DND-41 (cell line): ENCODE data around the gene CHID1.

ENCODE experiments used
- CTCF ChIP-seq: IDR thresholded peaks from 2 replicates; pipeline ENCODE4 v1.5.1; 2012; ENCODE audit warnings: borderline replicate concordance, low read length, moderate library complexity, mild to moderate bottlenecking; ENCODE audit not compliant: poor library complexity, severe bottlenecking; ENCODE audit errors: extremely low read depth
- EZH2 ChIP-seq: IDR thresholded peaks from 3 replicates; pipeline ENCODE4 v1.6.1; 2012; ENCODE audit warnings: borderline replicate concordance, low read depth, mild to moderate bottlenecking, moderate library complexity, low read length, inconsistent platforms; ENCODE audit not compliant: severe bottlenecking

- TF ChIP-seq EZH2 (no peak), CTCF (no peak)
These were observed 2.9 kb downstream of the CHID1 start for GRCh38 chr11:907668-908067.
